ENCODE results near the gene NMT2. TPM values are rescaled to one million over a fixed set of nuclear protein-coding genes. Genes with fewer than 3 reads are reported as not detected.

The NMT2 gene
- total RNA-seq, 2 donors from 2014 or later, result 19.1 to 21.3 TPM

- intact Hi-C loops (cut with DNase I, micrococcal nuclease), result no loop called here
- ATAC-seq, result no peak
- DNase-seq, result no peak
Measured at GRCh38 chr10:15183689-15184481, 15.4 kb upstream of the NMT2 start.

GRCh38 chr10:15182540-15183207 lies 14.2 kb upstream of the NMT2 start:
- intact Hi-C loops (cut with DNase I, micrococcal nuclease), result no loop called here

GRCh38 chr10:15181576-15182156 lies 13.2 kb upstream of the NMT2 start:
- ATAC-seq (no peak), DNase-seq (no peak)
- intact Hi-C loops (cut with DNase I, micrococcal nuclease), result no loop called here

More at GRCh38 chr10:15182540-15183207, 14.2 kb upstream of the NMT2 start:
- DNase-seq, result no peak
- no peak for ATAC-seq

- intact Hi-C loops (cut with DNase I, micrococcal nuclease), result no loop called here
- ATAC-seq (no peak), DNase-seq (no peak)
Measured at GRCh38 chr10:15180736-15181135, 12.2 kb upstream of the NMT2 start.

DNA sequence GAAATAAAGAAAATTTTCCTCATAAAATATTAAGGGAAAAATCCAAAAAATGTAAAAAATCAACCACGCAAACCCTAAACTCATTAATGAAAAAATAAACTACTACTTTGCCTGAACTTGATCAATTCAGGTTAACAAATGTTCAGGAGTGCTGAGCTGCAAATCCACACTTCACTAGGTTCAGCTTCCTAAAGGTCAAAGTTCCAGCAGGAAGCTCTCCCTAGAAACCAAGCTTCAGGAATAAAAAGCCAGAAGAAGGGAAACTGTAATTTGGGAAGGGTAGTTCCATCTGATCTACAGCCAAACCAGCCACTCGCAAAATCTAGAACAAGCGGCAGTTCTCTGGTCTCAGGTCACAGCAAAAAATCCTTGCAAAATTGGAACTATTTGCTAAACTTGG lies 7.8 kb upstream of the NMT2 start:
- ATAC-seq (peak; percentile 60), DNase-seq (no peak)
- intact Hi-C loops (cut with DNase I, micrococcal nuclease), result no loop called here

DNA sequence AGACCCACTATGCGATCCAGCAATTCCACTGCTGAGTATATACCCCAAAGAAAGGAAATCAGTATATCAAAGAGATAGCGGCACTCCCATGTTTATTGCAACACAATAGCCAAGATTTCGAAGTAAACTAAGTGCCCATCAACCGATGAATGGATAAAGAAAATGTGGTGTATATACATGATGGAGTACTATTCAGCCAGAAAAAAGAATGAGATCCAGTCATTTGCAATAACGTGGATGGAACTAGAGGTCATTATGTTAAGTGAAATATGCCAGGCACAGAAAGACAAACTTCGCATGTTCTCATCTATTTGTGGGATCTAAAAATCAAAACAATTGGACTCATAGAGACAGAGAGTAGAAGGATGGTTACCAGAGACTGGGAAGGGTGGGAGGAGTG lies 7.1 kb upstream of the NMT2 start:
- intact Hi-C loops (cut with DNase I, micrococcal nuclease), result no loop called here
- no peak for DNase-seq
- no peak for ATAC-seq

DNA sequence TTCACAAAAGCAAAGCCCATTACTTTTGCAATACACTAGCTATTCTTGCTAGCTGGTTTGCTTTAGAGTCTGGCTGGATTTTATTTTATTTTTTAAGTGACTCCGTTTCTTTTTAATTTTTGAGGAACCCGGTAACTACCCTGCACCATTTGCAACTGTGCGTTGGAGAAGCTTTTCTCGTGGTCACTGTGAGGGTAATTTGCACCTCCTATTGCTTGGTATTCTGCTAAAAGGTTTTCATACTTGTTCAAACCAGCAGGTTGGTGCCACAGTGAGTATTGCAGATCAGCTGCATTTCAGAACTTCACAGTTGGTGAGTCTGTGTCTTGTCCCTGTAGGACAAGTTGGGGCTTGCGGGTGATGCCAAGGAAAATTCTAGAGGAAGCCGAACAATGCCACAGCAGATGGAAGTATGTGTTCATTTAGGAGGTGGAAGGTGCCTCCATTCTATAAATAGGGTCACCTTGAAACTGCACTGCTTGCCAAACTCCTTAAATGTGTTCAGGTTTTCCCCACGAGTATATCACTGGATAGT lies 3.9 kb upstream of the NMT2 start:
- intact Hi-C loops (cut with DNase I, micrococcal nuclease), result no loop called here
- no peak for ATAC-seq
- DNase-seq, result no peak

DNA sequence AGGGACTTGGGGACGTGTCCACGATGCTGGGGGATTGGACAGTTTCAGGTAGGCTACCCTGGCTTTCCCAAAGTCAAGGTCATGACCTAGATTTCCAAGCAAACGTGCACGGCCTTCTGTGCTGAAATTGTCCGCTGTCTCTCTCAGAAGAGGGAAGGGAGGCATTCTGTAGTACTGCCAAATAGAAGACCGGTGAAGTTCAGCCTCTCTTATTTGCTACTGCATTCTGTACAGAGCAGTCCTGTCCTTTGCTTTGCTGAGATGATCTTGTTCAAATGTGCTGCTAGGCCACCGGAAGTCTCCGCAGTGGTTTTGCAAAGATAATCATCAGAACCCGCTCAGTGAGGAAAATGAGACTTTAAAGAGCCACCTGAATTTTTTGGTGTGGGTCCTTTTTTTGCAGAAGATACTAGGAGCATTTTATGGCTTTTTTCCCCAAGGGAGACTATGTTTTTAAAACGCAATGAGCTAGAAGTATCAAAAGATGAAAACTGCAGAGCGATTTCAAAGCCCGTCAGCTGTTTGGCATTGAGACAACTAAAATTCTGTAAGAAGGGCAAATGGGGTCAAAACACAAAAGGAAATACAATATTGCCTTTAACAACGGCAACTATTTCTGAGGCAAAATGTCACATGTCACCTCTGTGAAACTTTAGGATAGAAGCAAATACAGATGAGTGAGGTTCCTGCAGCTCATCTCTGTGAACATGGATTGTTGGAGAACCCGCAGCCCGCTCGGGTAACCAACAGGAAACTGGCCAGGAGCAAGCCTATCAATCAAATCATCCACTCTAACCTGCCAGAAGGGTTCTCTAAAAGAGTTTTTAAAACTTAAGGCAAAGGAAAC lies 1.3 kb upstream of the NMT2 start:
- DNase-seq (peak; percentile 18 to 32), ATAC-seq (no peak)
- intact Hi-C loops (cut with DNase I, micrococcal nuclease), result no loop called here

- DNase-seq, result peak; percentile 96 to 98
- peak; percentile 83 for ATAC-seq
- intact Hi-C loops (cut with DNase I, micrococcal nuclease), result no loop called here
Measured at GRCh38 chr10:15168786-15169554, 477 bp upstream of the NMT2 start.

- intact Hi-C loops (cut with DNase I, micrococcal nuclease), result no loop called here
- DNase-seq (peak; percentile 55 to 70), ATAC-seq (peak; percentile 36)
Measured at GRCh38 chr10:15167411-15168290, 842 bp downstream of the NMT2 start.

- intact Hi-C loops (cut with DNase I, micrococcal nuclease), result no loop called here
Measured at GRCh38 chr10:15166325-15166724, 2.2 kb downstream of the NMT2 start.

GRCh38 chr10:15163253-15163828 lies 5.2 kb downstream of the NMT2 start:
- ATAC-seq (no peak), DNase-seq (no peak)
- intact Hi-C loops (cut with DNase I, micrococcal nuclease), result no loop called here

More at GRCh38 chr10:15166325-15166724, 2.2 kb downstream of the NMT2 start:
- no peak for DNase-seq
- no peak for ATAC-seq

DNA sequence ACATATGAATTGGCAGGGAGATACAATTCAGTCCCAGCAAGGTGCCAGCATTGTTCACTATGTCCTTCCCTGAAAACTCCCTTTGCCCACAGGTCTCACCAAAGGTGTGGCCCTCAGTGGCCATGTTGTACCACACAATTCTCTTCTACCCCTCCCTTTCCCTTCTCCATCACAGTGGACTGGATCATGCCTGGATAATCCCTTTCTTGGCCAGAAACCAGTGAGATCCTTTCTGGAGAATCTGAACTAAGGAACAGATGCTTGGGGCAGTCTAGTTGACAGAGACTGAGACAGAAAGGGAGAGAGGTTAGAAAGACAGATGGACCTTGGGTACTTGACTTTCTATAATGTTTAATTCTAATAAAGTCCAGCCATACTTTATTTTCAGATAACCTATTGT lies 9.5 kb downstream of the NMT2 start:
- intact Hi-C loops (cut with DNase I, micrococcal nuclease), result no loop called here
- DNase-seq, result no peak
- peak; percentile 47 for ATAC-seq

DNA sequence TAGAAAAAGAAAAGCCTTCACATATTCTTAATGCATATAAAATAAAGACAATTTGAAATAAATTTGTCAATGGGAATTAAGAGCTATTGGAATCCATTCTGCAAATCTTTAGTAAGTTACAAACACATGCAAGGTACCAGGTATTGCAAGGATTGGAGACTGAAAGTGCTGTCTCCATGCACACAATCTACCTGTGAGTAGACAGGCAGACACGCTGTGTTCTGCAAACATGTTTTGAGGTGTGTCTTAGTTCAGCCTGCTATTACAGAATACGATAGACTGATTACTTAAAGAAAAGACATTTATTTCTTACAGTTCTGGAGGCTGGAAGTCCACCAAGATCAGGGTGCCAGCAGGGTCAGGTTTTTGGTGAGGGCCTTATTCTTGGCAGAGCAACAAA lies 10.0 kb downstream of the NMT2 start:
- intact Hi-C loops (cut with DNase I, micrococcal nuclease), result no loop called here
- peak; percentile 79 for ATAC-seq

DNA sequence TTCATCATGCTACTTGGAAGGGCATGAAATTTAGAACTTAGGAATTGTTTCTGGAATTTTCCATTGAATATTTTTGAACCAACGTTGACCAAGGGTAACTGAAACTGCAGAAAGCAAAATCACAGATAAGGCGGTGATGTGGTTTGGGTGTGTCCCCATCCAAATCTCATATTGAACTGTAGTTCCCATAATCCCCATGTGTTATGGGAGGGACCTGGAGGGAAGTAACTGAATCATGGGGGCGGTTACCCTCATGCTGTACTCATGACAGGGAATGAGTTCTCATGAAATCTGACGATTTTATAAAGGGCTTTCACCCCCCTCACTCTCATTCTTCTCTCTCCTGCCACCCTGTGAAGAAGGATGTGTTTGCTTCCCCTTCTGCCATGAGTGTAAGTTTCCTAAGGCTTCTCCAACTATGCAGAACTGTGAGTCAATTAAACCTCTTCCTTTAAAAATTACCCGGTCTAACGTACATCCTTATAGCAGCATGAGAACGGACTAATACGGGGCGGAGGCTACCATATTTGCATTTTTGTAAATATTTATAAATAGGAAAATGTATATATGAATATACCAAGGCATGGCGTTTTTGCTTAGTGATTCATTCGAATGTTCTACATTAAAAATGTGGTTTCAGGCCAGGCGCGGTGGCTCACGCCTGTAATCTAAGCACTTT lies 12.4 kb downstream of the NMT2 start:
- ATAC-seq (no peak), DNase-seq (no peak)
- intact Hi-C loops (cut with DNase I, micrococcal nuclease), result no loop called here

More for the DNA sequence above, 10.0 kb downstream of the NMT2 start:
- DNase-seq, result no peak

DNA sequence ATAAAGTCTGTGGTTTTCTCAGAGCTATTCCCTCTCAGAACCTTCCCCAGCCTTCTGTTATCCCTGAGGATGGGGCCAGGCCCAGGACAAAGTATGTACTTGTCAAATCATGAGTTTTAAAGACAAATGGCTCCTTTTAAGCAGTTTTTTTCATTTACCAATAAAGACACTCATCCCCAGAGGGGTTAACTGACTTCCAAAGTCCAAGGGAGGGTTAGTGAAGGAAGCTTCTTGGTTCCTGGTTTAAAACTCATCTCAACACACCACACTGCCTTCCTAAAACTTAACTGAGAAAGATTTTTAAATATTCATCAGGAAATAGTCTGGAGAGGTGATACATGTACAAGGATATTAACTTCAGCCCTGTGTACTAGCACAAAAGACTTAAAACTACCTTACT lies 15.9 kb downstream of the NMT2 start:
- ATAC-seq (peak; percentile 56), DNase-seq (no peak)
- intact Hi-C loops (cut with DNase I, micrococcal nuclease), result no loop called here
